ENCODE results near the gene BRD9.

BRD9 gene

GRCh38 chr5:859798-860296, 32.8 kb downstream of the BRD9 start:
- no peak for TF ChIP-seq CTCF (conservative IDR thresholded peaks at IDR 0.05; ENCODE audit: low read length)
- no peak overlapping the region for H3K4me3 ChIP-seq (ENCODE audit: low read length)
- no peak for DNase-seq (ENCODE audit: low read depth)

- no peak overlapping the region for H3K4me3 ChIP-seq (ENCODE audit: low read length)
- no peak for TF ChIP-seq CTCF (conservative IDR thresholded peaks at IDR 0.05; ENCODE audit: low read length)
- no peak for DNase-seq (ENCODE audit: low read depth)
These were observed 33.2 kb downstream of the BRD9 start for GRCh38 chr5:859391-859790.

GRCh38 chr5:858726-859125, 33.9 kb downstream of the BRD9 start:
- TF ChIP-seq CTCF (conservative IDR thresholded peaks at IDR 0.05; ENCODE audit: low read length), result no peak
- no peak for DNase-seq (ENCODE audit: low read depth)
- no peak overlapping the region for H3K4me3 ChIP-seq (ENCODE audit: low read length)

- DNase-seq (ENCODE audit: low read depth), result no peak
- no peak for TF ChIP-seq CTCF (conservative IDR thresholded peaks at IDR 0.05; ENCODE audit: low read length)
- no peak overlapping the region for H3K4me3 ChIP-seq (ENCODE audit: low read length)
These were observed 35.8 kb downstream of the BRD9 start for GRCh38 chr5:856531-857425.

- H3K4me3 ChIP-seq (ENCODE audit: low read length), result no peak overlapping the region
- DNase-seq (ENCODE audit: low read depth), result no peak
- TF ChIP-seq CTCF (conservative IDR thresholded peaks at IDR 0.05; ENCODE audit: low read length), result no peak
These were observed 36.6 kb downstream of the BRD9 start for GRCh38 chr5:855771-856530.

- no peak for DNase-seq (ENCODE audit: low read depth)
- no peak for TF ChIP-seq CTCF (conservative IDR thresholded peaks at IDR 0.05; ENCODE audit: low read length)
- no peak overlapping the region for H3K4me3 ChIP-seq (ENCODE audit: low read length)
These were observed 37.4 kb downstream of the BRD9 start for GRCh38 chr5:854966-855743.

All from AG10803 (cell line).